GM18517 (cell line): ENCODE measurements around the gene POLR1A.
A peak's percentile ranks its signal among the peaks of the same experiment; 100 is the strongest.

Source experiments
- ATAC-seq: cut with Tn5 transposase; IDR thresholded peaks from one replicate; pipeline ENCODE4 v1.9.1; 2021; ENCODE audit warnings: mild to moderate bottlenecking, moderate library complexity; ENCODE audit not compliant: unreplicated experiment

Gene POLR1A

DNA sequence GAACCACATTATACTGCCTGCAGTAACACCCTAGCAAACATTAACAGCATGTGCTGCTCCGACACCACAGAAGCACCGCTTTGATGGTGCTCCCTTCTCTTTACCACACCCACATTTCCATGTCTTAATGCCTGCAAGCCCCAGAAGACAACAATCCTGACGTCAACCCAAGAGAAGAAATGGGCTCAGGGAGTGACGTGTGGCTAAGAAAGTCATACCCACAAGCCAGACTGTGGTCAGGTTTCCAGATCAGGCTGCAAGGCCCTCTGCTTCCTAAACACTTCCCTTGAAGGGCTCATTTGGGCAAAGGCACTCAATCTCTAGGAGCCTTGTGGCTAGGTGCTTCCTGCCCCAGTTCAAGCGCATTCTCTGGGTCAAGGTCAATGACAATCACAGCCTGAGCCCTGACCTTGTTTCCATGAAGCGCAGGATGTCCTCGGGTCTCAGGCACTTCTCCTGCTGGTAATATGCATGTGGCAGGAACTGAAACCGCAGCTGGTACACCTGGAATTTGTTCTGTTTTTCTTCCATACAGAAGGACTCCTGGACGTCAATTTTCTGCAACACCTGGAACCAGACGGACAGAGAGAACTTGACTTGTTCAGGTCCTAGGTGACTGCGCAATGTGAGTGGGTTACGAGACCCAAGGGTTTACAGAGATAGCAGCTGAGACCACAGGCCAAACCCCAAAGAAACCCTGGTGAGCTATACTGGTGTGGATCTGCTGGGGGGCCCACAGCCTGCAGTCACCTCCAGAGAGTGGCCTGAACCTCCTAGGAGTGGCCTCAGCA is 67.2 kb downstream of the POLR1A start:
- no peak for ATAC-seq

DNA sequence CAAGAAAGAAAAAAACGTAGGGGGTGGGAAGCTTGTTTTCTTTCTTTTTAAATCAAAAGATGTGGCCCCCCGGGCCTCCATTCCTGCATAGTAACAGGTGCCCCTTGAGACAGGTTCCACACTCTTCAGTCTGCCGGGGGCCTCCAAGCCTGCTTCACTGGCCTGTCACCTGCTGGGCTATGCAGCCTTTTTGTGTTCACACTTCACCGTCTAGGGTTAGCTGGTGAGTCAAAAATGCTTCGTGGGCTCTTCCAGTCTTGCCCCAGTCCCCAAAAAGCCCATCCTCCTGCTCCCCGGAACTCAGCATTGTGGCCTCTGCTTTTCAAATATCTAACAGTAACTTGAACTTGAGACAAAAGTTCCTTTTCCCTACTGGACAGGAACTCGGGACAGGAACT is 67.9 kb downstream of the POLR1A start:
- ATAC-seq, result no peak

DNA sequence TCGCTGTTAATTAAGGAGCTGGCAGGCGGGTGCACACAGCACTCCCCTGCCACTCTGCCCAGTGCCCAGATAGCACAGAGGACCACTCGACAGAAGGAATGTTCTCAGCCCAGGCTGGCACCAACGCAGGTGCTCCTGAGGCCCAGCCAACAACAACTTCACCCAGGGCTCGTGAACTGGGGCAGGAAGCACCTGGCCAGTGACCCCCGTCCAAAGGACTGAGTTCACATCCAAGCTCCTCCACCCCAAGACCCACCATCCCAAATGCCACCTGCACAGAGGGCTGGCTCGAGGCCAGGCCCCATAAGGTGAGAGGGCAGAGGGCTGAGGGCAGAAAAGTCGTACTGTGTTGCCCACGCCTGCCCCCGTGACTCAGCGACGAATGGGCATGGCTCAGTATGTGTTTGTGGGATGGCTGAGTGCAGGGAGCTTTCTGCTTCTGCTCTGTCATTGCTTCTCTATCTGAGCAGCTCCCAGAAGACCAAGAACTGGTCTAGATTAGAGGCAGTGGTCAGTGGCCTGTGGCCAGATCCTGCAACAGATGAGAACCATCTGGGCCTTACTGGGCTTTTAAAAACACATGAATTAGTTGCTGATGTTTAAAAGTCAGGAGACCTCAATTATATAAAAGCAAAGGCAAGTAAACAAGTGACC is 68.4 kb downstream of the POLR1A start:
- ATAC-seq, result no peak

DNA sequence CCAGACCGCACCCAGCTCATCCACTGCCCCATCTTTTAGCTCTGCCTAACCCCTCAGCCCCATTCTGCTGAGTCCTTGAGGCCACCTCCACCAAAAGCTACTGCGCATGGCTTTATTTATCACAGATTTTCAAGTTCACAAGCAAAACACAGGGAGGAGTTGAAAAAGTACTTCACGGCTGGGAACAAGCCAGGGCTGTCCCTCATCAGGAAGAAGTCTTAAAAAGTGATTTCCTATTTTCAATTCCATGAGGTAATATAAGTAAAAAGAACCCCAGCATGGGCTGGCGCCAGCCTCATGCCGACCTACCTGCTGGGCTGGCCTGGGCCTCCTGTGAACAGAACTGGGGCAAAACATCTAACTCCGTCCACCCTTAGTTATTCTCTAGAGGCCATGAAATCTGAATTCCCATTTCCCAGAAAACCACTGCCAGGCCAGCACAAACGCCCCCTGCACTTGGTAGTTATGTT is 69.0 kb downstream of the POLR1A start:
- ATAC-seq, result no peak

DNA sequence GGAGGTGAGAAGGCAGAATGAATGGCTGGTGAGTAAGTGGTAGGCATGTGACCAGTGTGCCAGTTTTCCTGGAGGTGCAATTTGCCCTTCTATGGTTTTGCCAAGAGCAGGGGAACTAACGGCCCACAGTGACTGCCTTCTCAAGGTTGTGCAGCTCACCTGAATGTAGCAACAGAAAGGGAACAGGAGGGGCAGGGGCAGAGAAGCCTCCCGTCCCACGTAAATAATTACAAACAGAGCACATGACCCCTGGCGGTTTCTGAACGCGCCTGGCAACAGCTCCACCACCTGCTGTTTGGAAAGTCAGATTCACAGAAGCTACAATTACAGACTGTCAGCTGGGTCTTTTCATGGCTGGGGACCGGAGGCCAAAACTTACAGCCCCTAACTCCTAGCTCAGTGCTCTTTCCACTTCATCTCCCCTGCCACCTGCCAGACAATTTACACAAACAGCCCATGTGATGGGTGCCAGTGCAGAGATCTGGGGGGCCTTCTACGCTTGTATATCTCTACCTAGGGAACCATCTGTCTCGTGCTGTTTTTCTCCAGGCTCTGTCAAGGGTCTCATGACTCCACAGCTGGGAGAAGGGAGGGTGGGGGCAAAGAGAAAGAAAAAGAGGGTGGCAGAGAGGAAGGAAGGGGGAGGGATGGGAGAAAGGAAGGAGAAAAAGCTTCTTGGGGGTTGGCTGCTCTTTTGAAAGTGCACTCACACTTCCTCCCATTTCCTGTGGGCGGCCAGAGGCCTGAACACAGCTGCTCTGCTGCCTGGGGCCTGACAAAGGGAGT is 69.6 kb downstream of the POLR1A start:
- peak; percentile 79 for ATAC-seq

DNA sequence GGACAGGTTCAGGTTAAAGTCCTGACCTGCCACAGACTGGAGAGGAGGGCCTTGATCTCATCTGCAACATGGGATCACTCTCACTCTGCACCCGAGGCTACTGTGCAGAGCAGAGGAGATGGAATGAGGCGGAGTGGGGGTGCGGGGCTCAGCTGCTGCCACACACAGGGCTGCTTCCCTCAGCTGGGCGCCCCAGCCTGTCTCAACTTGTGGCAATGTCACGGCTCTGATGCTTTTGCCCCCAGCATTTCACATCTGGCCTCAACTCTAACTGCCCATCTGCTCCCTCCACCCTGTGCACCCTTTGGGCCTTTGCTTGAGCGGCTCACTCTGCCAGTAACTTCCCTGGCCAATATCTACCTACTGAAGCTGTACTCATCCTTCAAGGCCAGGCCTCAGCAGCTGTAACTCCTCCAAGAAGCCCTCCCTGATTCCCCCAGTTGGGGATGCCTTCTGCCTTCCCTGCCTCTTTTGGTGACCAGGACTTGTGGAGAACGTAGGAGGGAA is 70.3 kb downstream of the POLR1A start:
- no peak for ATAC-seq

DNA sequence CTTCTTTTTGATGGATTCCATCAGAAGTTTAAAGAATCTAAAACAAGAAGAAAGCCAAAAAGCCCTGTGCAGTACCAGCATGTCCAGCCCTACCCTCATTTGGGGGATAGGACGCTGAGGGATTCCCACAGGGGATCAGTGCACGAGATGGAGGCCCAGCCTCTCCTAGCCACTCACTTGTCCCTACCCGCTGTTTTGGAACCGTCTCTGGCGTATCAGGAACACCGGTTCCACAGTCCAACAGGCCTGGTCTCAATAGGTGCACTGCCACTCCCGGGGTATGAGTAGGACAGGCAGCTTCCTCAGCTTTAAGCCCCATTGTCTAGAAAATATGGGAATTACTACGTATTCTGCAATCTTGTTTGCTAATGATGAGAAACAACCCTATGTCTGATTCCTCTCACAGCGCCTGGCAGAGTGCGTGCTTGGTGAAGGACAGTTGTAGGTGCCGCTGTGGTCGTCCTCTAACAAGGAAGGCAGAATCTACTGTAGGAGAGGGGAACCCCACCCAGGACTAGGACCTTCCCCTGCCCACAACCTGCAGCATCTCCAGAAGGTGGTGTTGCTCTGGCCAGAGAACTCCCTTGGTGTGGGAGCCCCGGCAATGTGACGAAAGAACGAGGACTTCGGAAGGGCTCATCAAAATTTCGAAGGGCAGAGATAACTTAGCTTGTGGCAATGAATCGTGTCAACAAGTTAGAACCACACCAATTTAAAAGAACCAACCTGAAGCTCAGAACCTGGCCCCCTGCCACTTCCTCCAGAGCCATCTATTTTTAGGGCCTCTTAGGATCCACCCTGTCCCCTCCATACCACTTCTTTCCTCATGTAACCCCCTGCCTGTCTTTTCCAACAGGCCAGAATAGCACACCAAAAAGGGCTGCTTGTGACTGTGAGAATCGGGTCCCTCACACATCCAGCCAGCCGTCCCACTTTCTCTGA is 71.7 kb downstream of the POLR1A start:
- no peak for ATAC-seq

DNA sequence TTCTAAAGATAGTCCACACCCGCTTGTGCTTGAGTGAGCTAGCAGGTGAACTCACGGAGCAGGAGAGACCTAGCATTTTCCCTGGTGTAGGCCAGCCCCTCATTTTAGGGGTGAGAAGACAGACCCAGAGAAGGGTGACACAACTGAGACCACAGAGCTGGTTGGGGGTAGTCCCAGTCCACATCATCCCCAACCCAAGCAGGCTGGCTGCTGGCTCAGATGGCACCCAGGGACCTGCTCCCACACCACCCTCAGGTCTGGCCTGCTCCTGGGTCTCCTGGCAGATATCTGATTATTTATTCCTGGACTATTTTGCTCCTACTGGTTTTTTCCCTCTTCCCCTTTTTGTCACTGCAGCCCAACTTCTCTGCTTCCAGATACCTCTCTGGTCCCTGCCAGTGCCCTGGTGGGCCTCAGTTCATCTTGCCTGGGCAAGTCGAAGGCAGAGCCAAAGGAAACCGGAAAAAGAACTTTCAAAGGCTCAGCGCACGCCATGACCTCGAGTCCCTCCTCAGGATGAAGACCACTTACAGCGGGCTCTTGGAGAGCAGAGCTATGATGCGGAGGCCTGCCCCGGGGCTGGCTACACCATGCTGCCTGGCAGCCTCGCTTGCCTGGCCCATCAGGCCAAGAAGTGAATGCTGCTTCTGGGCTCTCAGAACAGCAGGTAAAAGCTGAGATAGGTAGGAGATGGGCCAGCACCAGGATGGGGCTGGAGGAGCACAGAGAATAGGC is 72.7 kb downstream of the POLR1A start:
- ATAC-seq, result no peak

DNA sequence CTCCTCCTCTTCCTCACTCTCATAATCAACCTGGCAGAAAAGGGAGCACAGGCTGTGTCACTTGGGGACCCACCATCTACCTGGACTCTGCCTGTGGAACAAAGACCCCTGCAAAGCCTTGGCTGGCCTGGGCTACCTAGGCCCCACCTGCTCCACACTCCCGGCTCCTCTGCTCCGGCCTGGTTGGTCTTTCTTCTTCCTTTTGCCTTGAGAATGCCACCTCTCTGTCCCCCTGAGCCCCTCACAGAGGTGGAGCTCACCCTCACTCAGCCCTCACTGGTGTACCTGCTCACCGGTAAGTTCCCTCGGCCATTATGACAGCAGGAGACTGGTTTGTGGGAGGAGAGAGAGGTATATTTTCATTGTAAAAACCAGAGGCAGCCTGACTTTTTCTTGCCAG is 74.1 kb downstream of the POLR1A start:
- ATAC-seq, result no peak

DNA sequence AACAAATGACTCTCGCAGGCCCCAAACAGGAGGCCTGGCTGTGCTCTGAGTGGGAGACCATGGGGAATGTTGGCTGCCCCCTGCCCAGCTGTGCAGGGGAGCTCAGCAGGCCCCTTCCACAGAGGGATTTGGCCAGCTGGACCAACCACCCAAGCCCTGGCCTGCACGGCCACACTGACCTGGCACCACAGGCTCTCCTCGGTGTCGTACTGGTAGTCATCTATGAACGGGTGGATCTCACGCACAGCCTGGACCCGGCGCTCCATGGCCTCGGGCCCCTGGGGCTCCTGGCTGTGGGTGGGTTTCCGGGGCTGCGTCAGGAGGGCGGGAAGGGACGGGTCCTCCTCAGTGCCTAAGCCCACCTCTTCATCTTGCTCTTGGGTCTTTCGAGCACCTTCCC is 74.5 kb downstream of the POLR1A start:
- ATAC-seq, result no peak

DNA sequence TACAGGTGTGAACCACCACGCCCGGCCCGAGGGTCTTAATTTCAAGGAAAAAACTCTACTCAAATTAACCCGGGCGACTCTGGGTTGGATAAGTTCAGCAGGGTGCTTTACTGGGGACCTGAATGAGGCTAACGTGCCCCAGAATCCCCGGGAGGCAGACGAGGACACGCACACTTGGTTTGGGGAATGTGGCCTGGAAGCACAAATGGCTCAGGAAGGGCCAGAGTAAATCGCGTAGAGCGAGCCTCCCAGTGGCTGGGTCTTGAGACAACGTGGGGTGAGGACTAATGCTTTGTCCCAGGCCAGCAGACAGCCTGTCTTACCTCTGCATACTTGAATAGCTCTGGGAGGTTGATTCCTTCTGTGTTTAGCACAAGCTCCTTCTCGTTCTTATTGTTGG is 75.8 kb downstream of the POLR1A start:
- ATAC-seq, result no peak

DNA sequence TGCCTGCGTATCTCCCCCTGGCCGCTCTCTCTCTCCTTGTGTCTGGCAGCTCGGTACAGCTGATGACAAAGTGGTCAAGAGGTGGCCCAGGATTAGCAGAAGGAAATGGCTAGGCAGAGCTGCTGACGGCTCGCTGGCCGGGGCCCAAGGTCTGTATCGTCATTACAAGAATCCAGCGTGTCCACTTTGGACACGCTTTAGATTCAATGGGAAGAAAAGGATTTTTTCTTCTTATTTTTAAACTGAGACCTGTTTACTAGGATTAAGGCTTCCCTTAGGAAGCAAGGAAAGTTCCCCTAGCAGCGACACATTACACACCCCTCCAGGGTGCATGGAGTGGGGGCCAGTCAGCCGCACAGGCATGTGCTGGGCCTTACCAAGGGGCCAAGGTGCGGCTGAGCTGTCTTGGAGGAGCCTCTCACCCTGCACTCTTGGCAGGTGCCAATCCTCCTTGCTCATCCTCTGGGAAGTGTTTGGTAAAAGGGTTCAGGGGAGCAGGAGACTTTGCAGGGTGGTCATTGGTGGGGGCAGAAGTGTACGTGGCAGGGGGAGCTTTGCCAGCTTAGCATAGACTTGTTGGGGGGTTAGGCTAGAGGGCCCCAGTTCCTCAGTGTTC is 76.8 kb downstream of the POLR1A start:
- no peak for ATAC-seq

DNA sequence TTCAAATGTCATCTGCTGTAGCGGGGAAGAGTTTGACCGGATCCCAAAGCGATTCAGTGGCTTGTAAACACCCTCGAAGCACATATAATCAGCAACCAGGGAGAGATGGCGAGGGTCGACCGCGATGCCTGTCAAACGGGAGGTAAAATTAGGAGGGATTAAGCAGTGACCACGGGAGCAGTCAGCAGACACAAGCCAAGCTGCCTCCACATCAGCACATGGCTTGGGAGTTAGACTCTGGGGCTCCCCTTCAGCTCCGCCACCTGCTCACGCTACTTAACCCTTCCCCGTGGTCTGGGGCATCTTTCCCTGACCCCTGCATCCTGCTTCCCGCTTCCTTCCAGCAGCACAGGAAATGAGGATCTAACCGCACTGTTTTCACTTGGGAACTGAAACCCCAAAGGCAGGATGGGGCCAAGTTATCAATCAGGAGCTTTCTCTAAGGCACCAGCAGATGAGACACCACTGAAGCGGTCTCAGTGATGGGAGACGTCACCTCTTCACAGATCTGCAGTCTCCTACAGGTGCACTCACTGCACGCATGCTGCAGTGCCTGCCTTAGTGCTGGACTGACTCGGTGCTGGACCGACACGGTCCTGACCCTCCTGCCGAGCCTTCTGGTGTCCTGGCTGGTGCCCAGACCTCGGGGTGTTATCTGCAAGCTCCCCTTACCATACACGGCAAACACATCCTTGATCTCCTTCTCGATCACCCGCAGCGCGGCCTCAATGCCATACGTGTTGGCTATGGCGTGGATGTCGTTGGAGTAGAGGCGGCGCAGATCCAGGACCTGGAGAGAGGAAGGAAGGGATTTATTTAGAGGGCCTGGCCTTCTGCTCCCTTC is 77.5 kb downstream of the POLR1A start:
- ATAC-seq, result no peak

DNA sequence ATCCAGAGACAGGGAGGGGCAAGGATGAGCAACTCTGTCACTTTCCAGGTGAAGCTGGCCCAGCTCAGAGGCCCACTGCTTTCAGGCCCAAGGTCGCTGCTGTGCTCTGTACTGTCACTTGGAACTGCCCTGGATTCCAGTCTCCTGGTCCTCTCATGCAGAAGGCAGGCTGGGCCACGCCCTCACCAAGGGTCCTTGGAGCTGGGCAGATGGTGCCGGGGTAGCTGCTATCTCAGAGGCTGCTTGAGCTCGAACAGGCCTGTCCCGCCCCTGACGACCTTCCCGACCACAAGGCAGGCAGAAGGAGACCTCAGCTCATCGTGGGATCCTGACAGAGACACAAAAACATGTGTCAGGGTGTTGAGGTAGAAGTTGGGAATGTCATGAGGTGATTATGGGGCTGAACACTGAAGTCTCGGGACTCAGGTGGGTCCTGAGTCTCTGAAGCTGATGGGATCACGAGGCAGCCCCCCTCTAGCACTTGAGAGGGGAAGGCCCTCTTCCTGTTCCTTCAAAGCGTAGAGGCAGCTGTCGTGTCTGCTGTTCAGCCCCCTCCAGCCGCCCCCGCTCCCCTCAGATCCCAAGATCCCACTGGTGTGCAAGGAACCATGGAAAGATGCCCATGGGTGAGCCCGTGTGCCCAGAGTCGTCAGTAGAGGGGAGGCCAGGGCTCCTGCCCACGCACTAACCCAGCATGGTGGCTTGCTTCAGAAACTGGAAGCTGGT is 78.3 kb downstream of the POLR1A start:
- no peak for ATAC-seq

DNA sequence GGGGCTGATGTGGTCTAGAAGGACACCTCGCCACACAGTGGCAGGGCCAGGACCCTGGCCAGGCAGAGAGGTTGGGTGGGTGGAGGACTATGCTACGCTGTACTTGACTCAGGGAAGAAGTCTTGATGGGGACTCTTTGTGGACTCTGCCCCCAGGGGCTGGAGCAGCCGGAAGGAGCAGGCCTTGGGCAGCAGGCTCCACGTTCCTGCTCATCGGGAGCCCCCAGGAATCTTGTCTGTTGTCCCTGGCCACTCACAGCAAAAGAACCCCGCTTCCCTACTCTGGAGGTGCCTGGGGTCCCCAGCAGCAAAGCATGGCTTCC is 79.0 kb downstream of the POLR1A start:
- ATAC-seq, result no peak

DNA sequence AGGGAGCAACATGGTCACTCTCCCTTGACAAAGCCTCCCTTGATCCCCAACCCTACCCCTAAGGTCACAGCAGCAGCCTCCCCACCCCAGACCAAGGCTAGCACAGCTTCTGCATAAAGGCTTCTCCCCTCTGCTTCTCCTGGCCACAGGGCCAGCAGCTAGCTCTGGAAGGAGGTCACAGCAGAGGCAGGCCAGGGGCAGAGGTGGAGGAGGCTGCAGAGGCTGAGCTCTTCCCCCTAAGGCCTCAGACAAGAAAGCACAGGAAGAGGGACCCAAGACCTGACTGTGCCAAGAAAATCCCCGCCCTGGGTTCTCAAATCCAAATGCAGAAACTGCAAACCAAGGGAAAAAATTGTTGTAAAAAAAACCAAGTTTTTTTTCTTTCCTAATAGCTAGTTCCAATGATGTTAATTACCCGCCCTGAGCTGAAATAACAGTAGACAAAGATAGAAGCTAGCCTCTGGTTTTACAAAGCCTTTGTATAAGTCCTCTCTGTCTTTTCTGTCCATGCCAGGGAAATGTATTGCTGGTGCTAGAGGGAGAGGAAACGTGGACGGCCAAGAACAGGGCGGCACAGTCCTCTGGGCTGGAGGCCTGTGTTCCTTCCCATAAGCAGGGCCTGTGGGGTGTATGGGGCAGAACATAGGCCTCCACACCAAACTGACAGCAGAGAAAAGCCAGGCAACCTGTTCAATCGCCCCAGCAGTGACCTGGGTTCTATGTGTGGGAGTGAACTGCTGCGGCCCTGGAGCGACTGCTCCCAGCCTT is 79.5 kb downstream of the POLR1A start:
- no peak for ATAC-seq

DNA sequence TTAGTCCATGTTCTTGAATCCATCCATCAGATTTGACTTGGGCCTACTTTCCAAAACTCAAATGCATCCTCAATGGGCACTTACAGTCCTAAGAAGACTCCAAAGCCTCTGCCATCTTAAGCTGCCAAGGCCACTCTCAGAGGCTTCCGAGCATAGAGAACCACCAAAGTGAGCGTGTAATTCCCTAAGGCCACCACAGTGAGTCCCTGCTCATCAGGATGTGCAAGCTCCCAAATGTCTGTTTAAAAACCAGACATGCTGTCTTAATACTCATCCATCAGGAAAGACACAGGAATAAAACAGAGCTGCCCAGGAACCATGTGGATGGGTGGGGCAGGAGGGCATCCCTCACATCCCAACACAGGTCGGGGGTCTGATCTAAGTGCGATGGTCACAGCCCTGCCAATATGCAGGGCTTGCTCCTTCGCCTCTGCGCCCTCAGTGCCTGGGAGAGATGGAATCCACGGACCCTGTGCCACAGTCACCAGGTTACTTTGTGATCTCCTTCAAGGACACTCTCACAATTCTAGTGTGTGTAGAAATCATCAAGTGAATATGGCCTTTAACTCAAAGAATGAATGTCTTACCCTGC is 80.4 kb downstream of the POLR1A start:
- no peak for ATAC-seq
